Peyer's patch (tissue), 4 donors: Measurements from ENCODE around the gene TC2N.

ENCODE experiments used
- CTCF ChIP-seq, 6 experiments: fragments of 450-650 bp in 4 of 6; fragments of 200-600 bp in 2 of 6; sonication (generic) in 1 of 6; IDR thresholded peaks; one replicate each; pipeline ENCODE4 v1.5.1; 2017 to 2019; ENCODE audit warnings: antibody characterized with exemption in 6 of 6, mild to moderate bottlenecking in 3 of 6, moderate library complexity in 1 of 6
- POLR2A ChIP-seq, 2 donors: fragments of 450-650 bp; IDR thresholded peaks; one replicate each; pipeline ENCODE4 v1.5.1; 2017; ENCODE audit warnings: antibody characterized with exemption in 2 of 2, mild to moderate bottlenecking in 2 of 2, moderate library complexity in 2 of 2

- TF ChIP-seq CTCF (IDR thresholded peaks at IDR 0.05) (no peak), POLR2A (IDR thresholded peaks at IDR 0.05) (no peak)
Observed at GRCh38 chr14:91898372-91898771, 31.0 kb upstream of the TC2N start.
